ENCODE results near the gene PPP6R1.
A peak's percentile ranks its signal among the peaks of the same experiment; 100 is the strongest.
"Not testable (repeated sequence)": the region's sequence is repeated elsewhere in the genome, so short reads cannot be mapped to it uniquely, and the experiment has no call there.

The PPP6R1 gene

GRCh38 chr19:55224679-55225414 is 34.0 kb downstream of the PPP6R1 start:
- DNase-seq (ENCODE audit: low spot score) = not testable (repeated sequence)

DNA sequence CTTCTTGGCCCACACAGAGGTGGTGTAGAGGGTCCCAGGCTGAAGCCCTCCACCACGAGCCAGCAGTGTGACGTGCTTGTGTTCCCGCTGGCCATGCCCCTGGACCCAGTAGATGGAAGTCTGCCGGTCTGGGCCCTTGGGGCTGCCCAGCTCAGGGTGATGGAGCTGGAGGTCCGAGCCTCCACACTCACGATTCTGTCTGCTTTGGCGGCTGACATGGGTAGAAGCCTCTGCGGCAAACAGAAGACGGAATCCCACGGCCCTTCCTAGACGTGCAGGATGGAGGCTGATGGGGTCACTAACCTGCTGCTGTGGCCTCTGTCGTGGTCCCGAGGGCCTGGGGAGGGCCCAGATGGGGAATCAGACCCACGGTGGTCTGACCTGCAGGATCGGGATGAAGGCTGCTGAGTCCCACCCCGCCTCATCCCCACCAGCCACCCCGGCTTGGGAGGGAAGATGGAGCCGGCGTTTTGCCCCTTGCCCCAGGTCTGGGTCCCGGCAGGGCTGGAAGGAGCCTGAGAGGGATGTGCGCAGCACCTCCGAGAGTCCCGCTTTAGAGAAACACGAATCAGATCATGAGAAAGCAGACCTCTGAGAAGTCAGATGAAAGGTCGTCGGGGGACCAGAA is 34.7 kb downstream of the PPP6R1 start:
- DNase-seq (ENCODE audit: low spot score) = no peak

DNA sequence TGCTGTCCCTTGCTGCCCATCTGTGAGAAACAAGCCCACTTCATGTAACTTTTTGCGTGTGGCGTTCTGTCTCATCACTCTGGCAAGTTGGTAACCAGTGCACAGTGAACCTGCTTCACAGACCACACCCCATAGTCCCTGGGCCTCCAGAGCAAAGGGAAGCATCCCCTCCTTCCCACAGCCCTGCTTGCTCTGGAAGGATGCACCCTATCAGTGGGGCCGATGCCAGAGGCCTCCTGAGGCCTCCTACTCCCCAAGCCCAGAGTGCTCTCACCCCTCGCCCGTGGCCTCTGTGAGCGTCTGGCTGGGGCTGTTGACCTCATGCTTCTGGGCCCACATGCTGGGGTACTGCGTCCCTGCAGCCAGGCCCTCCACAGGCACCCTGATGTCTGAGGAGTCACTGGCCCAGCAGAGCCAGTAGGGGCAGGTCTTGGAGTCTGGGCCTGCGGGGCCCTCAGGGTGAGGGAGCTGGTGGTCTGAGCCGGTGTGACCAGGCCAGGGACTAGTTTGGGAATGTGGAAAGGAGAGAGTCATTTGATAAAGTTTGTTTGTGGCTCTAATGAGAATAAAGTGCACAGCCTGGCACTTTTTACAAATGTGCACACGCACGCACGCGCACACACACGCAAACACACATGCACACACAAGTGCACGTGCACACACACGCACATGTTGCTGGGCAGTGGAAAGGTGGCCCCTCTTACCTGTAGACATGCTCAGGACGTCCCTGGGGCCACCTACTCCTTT is 35.4 kb downstream of the PPP6R1 start:
- DNase-seq (ENCODE audit: low spot score) = no peak

- no peak for DNase-seq (ENCODE audit: low spot score)
Measured at GRCh38 chr19:55220525-55220924, 38.3 kb downstream of the PPP6R1 start.

- peak; percentile 100 for DNase-seq (ENCODE audit: low spot score)
Measured at GRCh38 chr19:55216461-55217198, 42.2 kb downstream of the PPP6R1 start.

DNA sequence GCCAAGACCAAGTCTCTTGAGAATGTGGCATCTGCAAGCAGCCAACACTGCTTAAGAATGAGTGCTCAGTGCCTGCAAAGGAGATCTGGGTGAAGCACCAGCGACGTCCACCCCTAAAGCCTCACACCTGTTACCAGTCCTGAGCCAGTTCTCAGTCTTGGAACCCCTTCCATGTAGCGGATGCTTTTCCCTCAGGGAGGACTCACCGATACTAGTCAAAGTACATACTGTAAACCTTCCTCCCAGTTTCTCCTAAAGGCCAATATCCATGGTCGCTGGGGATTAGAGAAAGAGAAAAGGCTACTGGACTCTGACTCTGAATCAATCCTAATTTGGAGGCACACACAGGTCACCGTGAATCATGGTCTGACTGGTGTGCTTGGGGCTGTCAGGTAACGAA is 45.3 kb downstream of the PPP6R1 start:
- no peak for DNase-seq (ENCODE audit: low spot score)

- peak; percentile 86 for DNase-seq (ENCODE audit: low spot score)
Measured at GRCh38 chr19:55212447-55212846, 46.4 kb downstream of the PPP6R1 start.

DNA sequence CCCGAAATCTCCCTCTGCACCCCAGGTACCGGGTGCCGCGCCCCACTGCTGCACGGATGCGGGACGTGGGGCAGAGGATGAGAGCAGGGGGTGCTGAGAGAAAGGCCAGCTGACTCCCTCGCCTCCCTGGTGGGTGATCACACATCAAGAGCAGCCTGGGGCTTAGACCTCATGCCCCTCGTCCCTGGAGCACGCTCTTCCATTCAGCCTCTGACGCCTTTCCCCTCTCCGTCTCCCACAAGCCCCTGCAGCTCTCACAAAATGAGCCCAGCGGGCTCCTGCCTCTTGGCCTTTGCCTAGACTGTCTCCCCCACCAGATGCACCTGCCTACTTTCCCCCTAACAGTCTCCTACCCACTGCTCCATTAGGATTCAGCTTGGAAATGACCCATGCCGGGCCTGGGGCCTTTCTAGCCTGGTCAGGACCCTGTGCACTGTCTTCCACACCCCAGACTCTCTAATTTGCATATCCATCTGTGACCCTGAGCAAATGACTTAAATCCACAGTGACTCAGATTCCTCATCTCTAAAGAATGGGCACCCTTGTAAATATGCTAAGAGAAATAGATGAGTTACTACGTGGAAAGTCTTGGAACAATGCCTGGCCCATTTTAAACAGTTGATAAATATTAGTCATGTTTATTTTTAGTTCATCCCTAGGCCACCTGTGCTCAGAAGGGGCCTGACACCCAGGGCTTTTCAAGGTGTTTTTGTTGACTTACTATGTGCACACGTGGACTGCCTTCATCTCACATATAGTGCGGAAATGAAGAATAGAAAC is 48.9 kb downstream of the PPP6R1 start:
- DNase-seq (ENCODE audit: low spot score) = peak; percentile 97

- no peak for DNase-seq (ENCODE audit: low spot score)
Measured at GRCh38 chr19:55208880-55209692, 49.7 kb downstream of the PPP6R1 start, which contains the start of gene PTPRH. PTPRH (minus strand) TSS chr19:55209501; CDS start chr19:55209433, 68 bp downstream.

DNA sequence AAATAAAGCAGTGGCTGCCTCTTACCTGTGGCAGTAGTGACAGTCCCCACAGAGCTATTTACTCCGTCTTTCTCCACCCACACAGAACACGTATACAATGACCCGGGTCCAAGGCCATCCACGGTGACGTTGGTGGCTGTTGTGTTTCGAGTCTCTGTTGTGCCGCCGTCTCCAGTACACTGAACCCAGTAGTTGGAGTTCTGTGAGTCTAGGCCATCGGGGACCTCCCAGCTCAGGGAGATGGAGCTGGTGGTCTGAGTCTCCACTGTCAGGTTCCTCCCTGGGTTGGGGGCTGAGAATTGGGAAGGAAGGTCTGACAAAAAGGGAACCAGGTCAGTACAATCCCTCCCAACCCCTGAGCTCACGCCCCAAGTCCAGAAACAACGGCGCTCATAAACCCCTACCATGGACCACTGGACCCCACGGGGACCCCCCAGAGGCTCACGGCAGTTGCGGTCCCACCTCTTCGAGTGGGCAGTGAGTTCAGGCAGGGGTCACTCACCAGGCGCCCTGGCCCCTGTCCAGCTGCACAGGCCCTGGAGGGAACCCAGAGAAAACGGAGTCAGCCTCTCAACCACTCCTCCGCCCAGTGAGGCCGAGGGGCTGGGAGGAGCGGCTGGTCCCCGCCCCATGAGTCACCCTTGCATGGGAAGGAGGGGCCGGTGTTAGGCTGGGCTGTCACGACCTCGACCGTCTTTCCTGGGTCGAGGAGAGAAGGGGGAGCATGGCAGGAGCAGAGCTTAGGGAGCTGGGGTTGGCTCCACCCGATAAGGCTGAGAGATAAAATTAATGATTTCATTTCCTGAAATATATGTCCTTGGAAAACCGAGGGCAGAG is 51.9 kb downstream of the PPP6R1 start:
- peak; percentile 87 for DNase-seq (ENCODE audit: low spot score)

- DNase-seq (ENCODE audit: low spot score) = not testable (repeated sequence)
Measured at GRCh38 chr19:55202199-55202598, 56.6 kb downstream of the PPP6R1 start.

GRCh38 chr19:55199620-55200204 is 59.1 kb downstream of the PPP6R1 start:
- DNase-seq (ENCODE audit: low spot score) = no peak

DNA sequence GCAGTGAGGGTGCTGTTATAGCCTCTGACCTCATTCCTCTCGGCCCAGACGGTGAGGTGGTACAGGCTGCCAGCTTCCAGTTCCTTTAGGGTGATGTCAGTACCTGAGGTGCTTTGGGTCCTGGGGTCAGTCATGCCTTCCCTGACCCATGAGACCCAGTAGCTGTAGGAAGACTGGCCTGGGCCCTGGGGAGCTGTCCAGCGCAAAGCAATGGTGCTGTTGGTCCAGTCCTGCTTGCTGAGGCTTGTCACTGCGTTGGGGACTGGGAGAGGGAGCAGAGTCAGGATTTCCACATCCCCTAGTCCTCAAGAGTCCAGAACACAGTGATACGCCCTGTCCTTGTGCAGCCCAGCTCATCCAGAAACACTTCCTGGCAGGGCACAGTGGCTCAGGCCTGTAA is 60.2 kb downstream of the PPP6R1 start:
- DNase-seq (ENCODE audit: low spot score) = no peak

DNA sequence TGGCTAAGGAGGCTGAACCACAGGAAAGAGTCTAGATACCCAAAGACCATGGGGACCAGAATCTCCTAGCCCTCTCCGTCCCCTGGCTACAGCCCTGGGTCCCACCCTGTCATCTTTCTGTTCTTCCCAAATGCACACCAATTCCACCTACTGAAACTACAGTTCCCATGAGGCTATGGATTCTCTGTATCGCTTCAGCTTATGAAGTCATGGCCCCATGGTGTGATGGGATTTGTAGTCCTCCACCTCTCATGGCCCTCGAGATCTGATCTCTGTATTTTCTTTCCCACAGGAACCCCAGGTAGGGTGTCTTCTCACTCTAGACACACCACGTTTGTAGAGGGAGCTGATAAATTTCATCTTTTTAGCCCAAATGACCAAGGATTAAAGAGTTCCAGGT is 61.3 kb downstream of the PPP6R1 start:
- peak; percentile 63 for DNase-seq (ENCODE audit: low spot score)

- DNase-seq (ENCODE audit: low spot score) = peak; percentile 54
Measured at GRCh38 chr19:55196803-55197202, 62.0 kb downstream of the PPP6R1 start.

DNA sequence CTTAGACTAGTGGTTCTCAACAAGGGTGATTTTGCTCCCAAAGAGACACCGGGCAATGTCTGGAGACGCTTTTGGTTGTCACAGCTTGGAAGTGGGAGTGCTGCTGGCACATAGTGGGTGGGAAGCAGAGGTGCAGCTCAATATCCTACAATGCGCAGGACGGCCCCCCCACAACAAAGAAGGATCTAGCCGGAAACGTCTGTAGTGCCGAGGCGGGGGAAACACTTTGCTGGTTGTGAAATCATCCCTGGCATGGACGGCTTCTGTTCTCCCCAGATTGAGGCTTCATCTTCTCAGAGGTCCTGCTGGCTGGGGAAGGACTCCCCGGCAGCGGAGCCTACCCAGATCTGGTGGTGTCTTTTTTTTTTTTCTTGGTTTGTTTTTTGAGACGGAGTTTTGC is 65.3 kb downstream of the PPP6R1 start:
- DNase-seq (ENCODE audit: low spot score) = no peak

GRCh38 chr19:55189403-55189835 is 69.4 kb downstream of the PPP6R1 start:
- peak; percentile 96 for DNase-seq (ENCODE audit: low spot score)

- DNase-seq (ENCODE audit: low spot score) = no peak
Measured at GRCh38 chr19:55188625-55189024, 70.2 kb downstream of the PPP6R1 start.

DNA sequence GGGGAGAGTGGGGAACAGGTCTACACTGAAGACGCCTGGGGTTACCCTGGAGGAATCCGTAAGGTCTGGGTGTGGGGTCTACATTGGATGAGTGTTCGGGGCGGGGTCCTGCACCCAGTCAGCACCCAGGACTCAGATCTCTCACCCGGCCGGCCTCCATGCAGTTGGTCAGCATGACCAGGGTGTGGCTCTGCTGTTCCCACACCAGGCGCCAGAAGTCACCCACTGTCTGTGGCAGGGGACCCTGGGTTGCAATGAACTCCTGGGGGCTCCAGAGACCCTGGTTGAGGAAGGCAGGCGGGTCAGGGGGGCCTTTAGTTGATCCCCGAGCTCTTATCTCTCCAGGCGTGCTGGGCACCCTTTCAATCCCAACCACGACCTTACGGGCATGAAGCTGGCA is 72.7 kb downstream of the PPP6R1 start:
- no peak for DNase-seq (ENCODE audit: low spot score)

Data from RKO (cell line).